Erythroblast (primary cell): Measurements from ENCODE around the gene EPB41L2.
"Not testable (repeated sequence)": the region's sequence is repeated elsewhere in the genome, so short reads cannot be mapped to it uniquely, and the experiment has no call there.

ENCODE experiments used
- DNase-seq, 2 experiments: peaks; one replicate each; lab custom pipeline; 2025; lab: John Stamatoyannopoulos, UW
- GATA1 ChIP-seq: IDR thresholded peaks from 2 replicates; pipeline ENCODE4 v1.6.1; 2011; ENCODE audit warnings: low read depth, mild to moderate bottlenecking, control low read depth, low read length, moderate library complexity
- POLR2A ChIP-seq: IDR thresholded peaks from 2 replicates; pipeline ENCODE4 v1.6.1; 2011; ENCODE audit warnings: mild to moderate bottlenecking, low read length

EPB41L2 gene

DNA sequence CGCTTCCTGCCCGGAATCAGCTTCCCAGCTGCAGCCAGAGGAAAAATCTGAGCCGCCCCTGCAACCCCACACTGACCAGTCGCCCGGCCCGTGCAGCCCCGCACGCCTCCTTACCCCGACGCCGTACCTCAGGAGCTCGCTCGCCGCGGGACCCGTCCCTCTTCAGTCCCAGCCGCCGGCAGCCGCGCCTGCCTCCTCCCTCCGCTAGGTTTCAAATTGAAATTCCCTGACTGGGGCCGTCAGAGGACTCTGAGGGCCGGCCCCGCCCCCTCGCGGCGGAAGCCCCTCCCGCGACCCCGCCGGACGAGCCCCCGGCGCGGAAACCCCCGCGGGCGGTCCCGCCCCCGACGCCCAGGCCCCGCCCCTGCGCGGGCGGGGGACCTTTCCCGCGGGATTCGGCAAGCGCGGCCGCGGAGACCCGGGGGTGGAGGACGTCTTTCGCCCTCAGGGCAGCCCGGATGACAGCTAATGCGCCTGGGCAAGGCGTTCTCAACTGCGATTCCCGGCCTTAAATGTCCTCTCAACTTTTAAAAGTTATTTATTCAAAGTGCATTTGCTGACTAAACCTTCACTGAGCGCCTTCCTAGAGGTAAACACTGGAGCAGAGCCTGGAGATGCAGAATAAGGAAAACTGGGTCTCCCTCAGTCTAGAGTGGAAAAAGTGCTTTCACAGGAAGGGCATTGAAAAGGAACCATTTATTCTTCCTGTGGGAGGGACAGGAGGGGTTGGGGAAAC is at the start of gene EPB41L2:
Gene EPB41L2, minus strand, starts transcription at position 218 of the 736 bp plus-strand sequence. CDS start 106,760 bp downstream, outside the sequence.
- DNase-seq = peak; percentile 72 to 77
- no peak for TF ChIP-seq POLR2A
- no peak for TF ChIP-seq GATA1

DNA sequence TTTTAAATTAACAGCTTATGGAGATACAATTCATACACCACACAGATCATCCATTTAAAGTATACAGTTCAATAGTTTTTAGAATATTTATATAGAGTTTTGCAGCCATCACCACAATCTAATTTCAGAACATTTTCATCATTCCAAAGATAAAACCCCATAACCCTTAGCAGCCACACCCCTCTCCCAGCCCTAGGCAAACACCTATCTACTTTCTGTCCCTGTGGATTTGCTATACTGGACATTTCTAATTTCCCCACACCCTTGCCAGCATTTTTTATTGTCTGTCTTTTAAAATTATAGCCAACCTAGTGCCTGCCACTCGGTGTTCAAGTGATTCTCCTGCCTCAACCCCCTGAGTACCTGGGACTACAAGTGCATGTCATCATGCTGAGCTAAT is 49.2 kb upstream of the EPB41L2 start:
- TF ChIP-seq POLR2A (no peak), GATA1 (no peak)
- no peak for DNase-seq

GRCh38 chr6:131107151-131107550 is 44.1 kb upstream of the EPB41L2 start:
- TF ChIP-seq GATA1 = no peak
- no peak for TF ChIP-seq POLR2A
- DNase-seq = no peak

- no peak for DNase-seq
- no peak for TF ChIP-seq POLR2A
- no peak for TF ChIP-seq GATA1
These were observed 40.9 kb upstream of the EPB41L2 start for GRCh38 chr6:131103901-131104300.

- TF ChIP-seq GATA1 (no peak), POLR2A (no peak)
- DNase-seq = no peak
These were observed 40.3 kb upstream of the EPB41L2 start for GRCh38 chr6:131103296-131103695.

GRCh38 chr6:131101911-131102680 is 39.1 kb upstream of the EPB41L2 start:
- no peak for DNase-seq
- no peak for TF ChIP-seq POLR2A
- TF ChIP-seq GATA1 = no peak

- no peak for DNase-seq
- TF ChIP-seq POLR2A = no peak
- TF ChIP-seq GATA1 = no peak
These were observed 33.7 kb upstream of the EPB41L2 start for GRCh38 chr6:131096786-131097185.

GRCh38 chr6:131093334-131093733 is 30.3 kb upstream of the EPB41L2 start:
- DNase-seq = peak in 1 of 2 experiments; percentile 1
- TF ChIP-seq GATA1 (no peak), POLR2A (no peak)

- DNase-seq = not testable (repeated sequence)
These were observed 28.9 kb upstream of the EPB41L2 start for GRCh38 chr6:131091944-131092343.

DNA sequence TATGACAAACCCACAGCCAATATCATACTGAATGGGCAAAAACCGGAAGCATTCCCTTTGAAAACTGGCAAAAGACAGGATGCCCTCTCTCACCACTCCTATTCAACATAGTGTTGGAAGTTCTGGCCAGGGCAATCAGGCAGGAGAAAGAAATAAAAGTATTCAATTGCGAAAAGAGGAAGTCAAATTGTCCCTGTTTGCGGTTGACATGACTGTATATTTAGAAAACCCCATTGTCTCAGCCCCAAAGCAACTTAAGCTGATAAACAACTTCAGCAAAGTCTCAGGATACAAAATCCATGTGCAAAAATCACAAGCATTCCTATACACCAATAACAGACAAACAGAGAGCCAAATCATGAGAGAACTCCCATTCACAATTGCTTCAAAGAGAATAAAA is 27.3 kb upstream of the EPB41L2 start:
- not testable (repeated sequence) for DNase-seq

DNA sequence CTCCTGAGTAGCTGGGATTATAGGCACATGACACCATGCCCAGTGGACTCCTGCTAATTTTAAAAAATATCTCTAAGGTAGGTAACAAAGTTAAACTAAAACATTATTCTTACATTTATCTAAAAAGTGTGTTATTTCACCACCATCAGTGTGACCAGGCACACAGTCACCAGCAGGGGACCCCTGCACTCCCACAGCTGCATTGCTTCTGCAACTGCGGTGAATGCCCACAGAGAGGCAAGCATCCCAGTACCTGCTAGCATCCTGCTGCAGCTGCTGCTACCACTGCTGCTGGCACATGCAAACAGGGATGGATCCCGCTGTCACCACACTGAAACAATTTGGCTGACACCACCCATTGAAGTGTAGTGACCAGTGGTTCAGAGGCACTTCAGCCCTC is 21.9 kb upstream of the EPB41L2 start:
- TF ChIP-seq GATA1 = no peak
- DNase-seq = no peak

DNA sequence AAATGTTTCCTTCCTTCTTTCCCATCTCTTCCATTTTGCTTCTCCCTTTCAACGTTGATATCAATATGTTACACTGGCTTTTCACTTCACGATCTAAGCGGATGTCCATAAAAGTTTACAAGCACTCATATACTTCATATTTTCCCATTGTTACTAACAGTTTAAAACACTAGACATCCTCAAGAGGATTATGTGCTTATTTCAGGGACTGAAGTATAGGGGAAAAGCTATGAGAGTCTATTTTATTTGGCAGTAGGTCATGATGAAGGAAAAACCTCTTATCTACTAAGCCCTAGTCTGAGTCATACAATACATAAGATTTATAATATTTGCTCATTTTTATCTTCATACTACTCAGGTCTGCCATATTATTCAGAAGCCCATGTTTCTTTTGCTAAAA is 20.6 kb upstream of the EPB41L2 start:
- TF ChIP-seq POLR2A = no peak
- no peak for TF ChIP-seq GATA1
- no peak for DNase-seq

DNA sequence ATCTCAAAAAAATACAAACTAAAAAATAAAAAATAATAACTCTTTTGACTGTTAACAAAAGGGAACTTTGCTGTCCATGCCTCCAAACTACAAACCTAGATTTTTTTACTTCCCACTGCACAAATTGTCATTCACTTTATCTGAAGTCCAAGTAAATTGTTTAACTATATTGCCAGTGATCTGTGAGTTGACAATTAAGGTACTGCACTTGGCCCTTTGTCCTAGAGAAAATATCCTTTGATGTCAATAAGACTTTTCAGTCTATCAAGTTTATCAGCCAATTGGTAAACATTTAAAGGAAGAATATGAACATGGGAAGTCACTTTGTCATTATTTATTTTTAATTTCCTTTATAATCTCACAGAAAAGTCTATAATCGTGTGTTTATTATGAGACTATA is 19.3 kb upstream of the EPB41L2 start:
- DNase-seq = no peak
- TF ChIP-seq POLR2A (no peak), GATA1 (no peak)

GRCh38 chr6:131080084-131080483 is 17.0 kb upstream of the EPB41L2 start:
- no peak for DNase-seq

DNA sequence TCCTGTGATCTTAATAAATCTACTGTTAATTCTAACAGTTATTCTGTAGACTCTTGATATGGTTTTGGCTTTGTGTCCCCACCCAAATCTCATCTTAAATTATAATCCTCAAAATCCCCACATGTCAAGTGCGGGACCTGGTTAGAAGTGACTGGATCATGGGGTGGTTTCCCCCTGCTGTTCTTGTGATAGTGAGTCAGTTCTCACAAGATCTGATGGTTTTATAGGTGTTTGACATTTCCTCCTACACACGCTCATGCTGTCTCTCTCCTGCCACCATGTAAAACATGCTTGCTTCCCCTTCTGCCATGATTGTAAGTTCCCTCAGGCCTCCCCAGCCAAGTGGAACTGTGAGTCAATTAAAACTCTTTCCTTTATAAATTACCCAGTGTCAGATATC is 10.5 kb upstream of the EPB41L2 start:
- no peak for TF ChIP-seq GATA1
- TF ChIP-seq POLR2A = no peak
- no peak for DNase-seq

More at GRCh38 chr6:131080084-131080483, 17.0 kb upstream of the EPB41L2 start:
- TF ChIP-seq GATA1 (no peak), POLR2A (no peak)
